SK-N-MC (cell line): Measurements from ENCODE around the gene APOBEC2.

Source experiments
- EZH2 ChIP-seq: fragments of 200-600 bp; sonication (generic); IDR thresholded peaks from one replicate; pipeline ENCODE4 v1.6.1; 2017; ENCODE audit warnings: antibody characterized with exemption
- FOXP2 ChIP-seq: optimal IDR thresholded peaks from 2 replicates; pipeline ENCODE3; 2011; ENCODE audit warnings: mild to moderate bottlenecking, moderate library complexity; ENCODE audit not compliant: insufficient read depth; ENCODE audit errors: extremely low read length, control extremely low read depth
- POLR2AphosphoS5 ChIP-seq: IDR thresholded peaks from 2 replicates; pipeline ENCODE4 v1.6.1; 2012; ENCODE audit warnings: mild to moderate bottlenecking, low read depth, low read length, borderline replicate concordance

DNA sequence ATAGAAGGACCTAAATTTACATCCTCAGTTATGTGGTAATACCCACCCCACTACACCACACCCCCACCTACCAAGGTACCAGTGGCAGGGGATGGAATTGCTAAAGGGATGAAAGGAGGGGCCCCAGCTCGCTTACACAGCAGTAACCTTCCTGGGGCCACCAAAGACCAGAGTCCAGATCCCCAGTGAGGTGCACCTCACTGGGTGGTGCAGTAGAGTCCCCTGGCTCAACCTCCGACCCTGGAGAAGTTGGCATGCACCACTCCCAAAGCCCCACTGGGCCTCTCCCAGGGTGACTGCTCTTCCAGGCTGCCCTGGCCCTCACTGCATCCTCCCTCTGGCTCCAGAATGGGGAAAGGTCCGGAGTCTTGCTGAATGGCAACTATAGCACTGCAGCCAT lies 14.8 kb upstream of the APOBEC2 start:
- TF ChIP-seq EZH2: no peak
- TF ChIP-seq POLR2AphosphoS5: no peak
- TF ChIP-seq FOXP2: no peak
